Measurements from ENCODE around the gene ZBTB34.

GRCh38 chr9:126860077-126860756 lies at the start of gene ZBTB34:
- peak; percentile 100 for TF ChIP-seq CTCF (conservative IDR thresholded peaks at IDR 0.05)
- no peak for TF ChIP-seq ZFX (IDR thresholded peaks at IDR 0.05)

All from C4-2B (cell line).